HL-60 (cell line): ENCODE measurements around the gene SYT6.

Source experiments
- DNase-seq, 2 experiments: peaks; one replicate each; pipeline ENCODE4 v3.0.0-alpha.2; 2010 to 2020; ENCODE audit warnings: low read depth in 1 of 2, low spot score in 1 of 2
- H3K27ac ChIP-seq: fragments of 250-450 bp; sonication (Bioruptor Pico); replicated peaks from 2 replicates; pipeline ENCODE4 v1.5.1; 2020; ENCODE audit warnings: mild to moderate bottlenecking, moderate library complexity
- H3K27me3 ChIP-seq: fragments of 250-450 bp; sonication (Bioruptor Pico); 2 replicates; pipeline ENCODE4 v1.5.1; 2021; ENCODE audit warnings: mild to moderate bottlenecking, moderate library complexity; ENCODE audit not compliant: insufficient read depth, poor library complexity, severe bottlenecking
- H3K4me3 ChIP-seq: replicated peaks from 2 replicates; pipeline ENCODE4 v1.5.1; 2011; ENCODE audit warnings: mild to moderate bottlenecking, control low read depth, low read length; ENCODE audit not compliant: insufficient read depth
- GABPA ChIP-seq: IDR thresholded peaks from 2 replicates; pipeline ENCODE4 v1.6.1; 2012; ENCODE audit warnings: low read depth
- POLR2AphosphoS5 ChIP-seq: IDR thresholded peaks from 2 replicates; pipeline ENCODE4 v1.6.1; 2012; ENCODE audit warnings: low read depth
- SPI1 ChIP-seq: IDR thresholded peaks from 2 replicates; pipeline ENCODE4 v1.6.1; 2012; ENCODE audit warnings: low read depth, mild to moderate bottlenecking, borderline replicate concordance
- TF ChIP-seq, protein P1 (sequence below): IDR thresholded peaks from 2 replicates; pipeline ENCODE4 v1.6.1; 2012; ENCODE audit warnings: low read depth; ENCODE audit not compliant: insufficient replicate concordance
- TF ChIP-seq, protein P2 (sequence below): IDR thresholded peaks from one replicate; pipeline ENCODE4 v1.5.1; 2011; ENCODE audit warnings: low read length, control low read depth, inconsistent platforms; ENCODE audit not compliant: insufficient read depth

SYT6 gene

DNA sequence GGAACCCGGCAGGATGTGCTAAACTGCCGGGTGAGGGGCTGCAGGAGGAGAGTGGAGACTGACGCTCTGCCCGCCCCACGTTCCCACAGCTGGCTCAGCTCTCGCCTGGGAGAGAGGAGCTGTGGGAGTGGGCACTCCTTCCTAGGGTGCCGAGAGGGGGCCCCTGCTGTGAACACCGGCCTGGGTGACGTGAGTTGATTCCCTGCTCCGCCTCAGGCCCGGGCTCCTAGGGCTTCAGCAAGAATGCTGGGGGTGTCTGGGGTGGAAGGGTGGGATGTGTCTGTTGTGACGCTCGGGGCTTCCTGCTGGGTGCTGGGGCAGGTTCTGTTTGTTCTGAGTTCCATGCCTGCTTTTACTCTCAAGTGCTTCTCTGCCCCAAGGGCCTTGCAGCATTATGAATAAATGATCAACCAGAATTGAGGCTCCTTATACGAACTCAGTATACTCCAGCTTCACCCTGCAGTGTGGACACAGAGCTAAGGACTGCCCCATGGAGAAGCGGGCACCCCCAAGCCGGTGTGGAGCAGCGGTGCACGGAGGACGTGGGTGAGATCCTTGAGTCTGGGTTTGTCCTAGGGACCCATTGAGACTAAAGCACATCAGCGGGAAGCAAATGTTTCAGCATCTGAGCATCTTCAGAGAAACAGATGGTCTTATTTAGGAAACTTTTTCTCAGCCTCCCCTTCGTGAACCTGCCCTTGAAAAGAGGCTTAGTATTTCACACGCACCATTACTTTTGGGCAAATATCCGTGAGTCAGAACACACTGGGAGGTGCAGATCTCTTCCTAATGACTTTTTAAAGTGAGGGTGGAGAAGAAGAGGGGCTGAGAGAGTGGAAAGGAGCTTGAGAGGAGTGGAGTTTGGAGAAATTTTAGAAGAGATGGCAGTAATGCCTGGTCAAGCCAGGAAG, 41.7 kb downstream of the SYT6 start:
- no peak for DNase-seq
- Histone ChIP-seq H3K27ac (no peak overlapping the region), H3K4me3 (no peak overlapping the region), H3K27me3 (no peaks in the 10 kb centered on the region)
- no peak for TF ChIP-seq POLR2AphosphoS5
- TF ChIP-seq, protein P1, sequence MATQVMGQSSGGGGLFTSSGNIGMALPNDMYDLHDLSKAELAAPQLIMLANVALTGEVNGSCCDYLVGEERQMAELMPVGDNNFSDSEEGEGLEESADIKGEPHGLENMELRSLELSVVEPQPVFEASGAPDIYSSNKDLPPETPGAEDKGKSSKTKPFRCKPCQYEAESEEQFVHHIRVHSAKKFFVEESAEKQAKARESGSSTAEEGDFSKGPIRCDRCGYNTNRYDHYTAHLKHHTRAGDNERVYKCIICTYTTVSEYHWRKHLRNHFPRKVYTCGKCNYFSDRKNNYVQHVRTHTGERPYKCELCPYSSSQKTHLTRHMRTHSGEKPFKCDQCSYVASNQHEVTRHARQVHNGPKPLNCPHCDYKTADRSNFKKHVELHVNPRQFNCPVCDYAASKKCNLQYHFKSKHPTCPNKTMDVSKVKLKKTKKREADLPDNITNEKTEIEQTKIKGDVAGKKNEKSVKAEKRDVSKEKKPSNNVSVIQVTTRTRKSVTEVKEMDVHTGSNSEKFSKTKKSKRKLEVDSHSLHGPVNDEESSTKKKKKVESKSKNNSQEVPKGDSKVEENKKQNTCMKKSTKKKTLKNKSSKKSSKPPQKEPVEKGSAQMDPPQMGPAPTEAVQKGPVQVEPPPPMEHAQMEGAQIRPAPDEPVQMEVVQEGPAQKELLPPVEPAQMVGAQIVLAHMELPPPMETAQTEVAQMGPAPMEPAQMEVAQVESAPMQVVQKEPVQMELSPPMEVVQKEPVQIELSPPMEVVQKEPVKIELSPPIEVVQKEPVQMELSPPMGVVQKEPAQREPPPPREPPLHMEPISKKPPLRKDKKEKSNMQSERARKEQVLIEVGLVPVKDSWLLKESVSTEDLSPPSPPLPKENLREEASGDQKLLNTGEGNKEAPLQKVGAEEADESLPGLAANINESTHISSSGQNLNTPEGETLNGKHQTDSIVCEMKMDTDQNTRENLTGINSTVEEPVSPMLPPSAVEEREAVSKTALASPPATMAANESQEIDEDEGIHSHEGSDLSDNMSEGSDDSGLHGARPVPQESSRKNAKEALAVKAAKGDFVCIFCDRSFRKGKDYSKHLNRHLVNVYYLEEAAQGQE = no peak
- TF ChIP-seq SPI1 = no peak
- TF ChIP-seq GABPA = no peak
- TF ChIP-seq, protein P2, sequence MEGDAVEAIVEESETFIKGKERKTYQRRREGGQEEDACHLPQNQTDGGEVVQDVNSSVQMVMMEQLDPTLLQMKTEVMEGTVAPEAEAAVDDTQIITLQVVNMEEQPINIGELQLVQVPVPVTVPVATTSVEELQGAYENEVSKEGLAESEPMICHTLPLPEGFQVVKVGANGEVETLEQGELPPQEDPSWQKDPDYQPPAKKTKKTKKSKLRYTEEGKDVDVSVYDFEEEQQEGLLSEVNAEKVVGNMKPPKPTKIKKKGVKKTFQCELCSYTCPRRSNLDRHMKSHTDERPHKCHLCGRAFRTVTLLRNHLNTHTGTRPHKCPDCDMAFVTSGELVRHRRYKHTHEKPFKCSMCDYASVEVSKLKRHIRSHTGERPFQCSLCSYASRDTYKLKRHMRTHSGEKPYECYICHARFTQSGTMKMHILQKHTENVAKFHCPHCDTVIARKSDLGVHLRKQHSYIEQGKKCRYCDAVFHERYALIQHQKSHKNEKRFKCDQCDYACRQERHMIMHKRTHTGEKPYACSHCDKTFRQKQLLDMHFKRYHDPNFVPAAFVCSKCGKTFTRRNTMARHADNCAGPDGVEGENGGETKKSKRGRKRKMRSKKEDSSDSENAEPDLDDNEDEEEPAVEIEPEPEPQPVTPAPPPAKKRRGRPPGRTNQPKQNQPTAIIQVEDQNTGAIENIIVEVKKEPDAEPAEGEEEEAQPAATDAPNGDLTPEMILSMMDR = no peak

DNA sequence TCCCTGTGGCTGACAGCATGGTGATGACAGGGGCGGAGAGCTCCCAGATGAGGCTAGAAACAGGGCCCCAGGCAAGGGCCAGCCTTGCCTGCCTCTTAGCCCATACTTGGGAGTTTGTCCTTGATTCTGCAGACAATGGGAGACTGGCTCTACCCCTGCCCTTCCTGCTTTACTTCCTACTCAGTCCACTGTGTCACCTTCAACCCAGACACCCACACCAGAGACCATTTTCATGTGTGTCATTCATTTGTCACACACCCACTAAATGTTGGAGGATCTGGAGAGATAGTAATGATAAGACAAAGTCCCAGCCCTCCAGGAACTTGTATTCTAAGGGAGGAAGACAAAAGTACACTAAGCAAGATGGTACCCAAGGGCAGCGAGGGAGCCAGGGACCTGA, 43.7 kb downstream of the SYT6 start:
- no peaks in the 10 kb centered on the region for H3K27me3 ChIP-seq
- no peak for TF ChIP-seq SPI1
- no peak for TF ChIP-seq GABPA
- TF ChIP-seq POLR2AphosphoS5 = no peak
- TF ChIP-seq, protein P2 = no peak
- H3K27ac ChIP-seq = no peak overlapping the region
- DNase-seq = no peak
- H3K4me3 ChIP-seq = no peak overlapping the region

DNA sequence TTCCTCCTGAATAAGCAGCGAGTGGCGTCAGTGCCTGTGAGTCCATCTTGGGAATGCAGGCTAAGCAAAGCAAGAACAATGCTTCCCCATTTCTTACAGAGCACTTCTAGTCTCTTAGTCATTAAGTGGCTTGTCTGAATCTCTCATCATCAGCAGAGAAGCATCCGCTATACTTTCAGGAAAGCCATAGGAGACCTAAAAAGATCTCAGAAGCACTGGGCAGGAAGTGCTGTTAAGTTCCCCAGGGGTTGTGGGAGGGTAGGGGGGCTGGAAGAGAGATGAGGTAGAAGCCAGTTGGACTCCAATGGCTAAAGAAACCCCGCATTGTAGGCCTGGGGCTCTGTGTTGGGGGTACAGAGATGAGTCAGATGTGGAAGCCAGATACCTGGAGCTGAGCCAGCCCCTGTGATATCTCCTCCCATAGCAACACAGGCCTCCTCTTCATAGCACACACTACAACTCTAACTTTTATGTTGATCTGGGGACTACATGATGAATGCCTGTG, 44.9 kb downstream of the SYT6 start:
- H3K27me3 ChIP-seq = no peaks in the 10 kb centered on the region
- TF ChIP-seq POLR2AphosphoS5 (no peak), GABPA (no peak), SPI1 (no peak)
- TF ChIP-seq, protein P2 = no peak
- TF ChIP-seq, protein P1 = no peak
- H3K27ac ChIP-seq = no peak overlapping the region
- H3K4me3 ChIP-seq = no peak overlapping the region
- no peak for DNase-seq
